Measurements from ENCODE around the gene ALLC.

GRCh38 chr2:3725002-3725401 is 67.0 kb downstream of the ALLC start:
- TF ChIP-seq EZH2 (IDR thresholded peaks at IDR 0.05) (no peak), POLR2AphosphoS5 (IDR thresholded peaks at IDR 0.05; ENCODE audit: borderline replicate concordance, low read depth, low read length) (no peak)

All from SK-N-MC (cell line).